Measurements from ENCODE around the gene DDX46.
"Not testable (repeated sequence)": the region's sequence is repeated elsewhere in the genome, so short reads cannot be mapped to it uniquely, and the experiment has no call there.

DDX46 gene

DNA sequence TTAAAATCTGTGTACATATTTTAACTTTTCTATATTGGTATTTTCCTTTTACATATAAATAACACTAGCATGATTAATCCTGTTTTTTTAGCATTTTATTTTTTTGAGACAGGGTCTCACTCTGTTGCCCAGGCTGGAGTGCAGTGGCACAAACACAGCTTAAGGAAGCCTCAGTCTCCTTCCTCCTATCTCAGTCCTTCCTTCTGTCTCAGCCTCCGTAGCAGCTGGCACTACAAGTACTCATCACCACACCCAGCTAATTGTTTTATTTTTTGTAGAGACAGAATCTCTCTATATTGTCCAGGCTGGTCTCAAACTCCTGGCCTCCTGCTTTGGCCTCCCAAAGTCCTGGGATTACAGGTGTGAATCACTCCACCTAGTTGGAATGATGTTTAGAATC, 85.7 kb downstream of the DDX46 start:
- no peak for DNase-seq (ENCODE audit: low read depth in 2 of 2)

DNA sequence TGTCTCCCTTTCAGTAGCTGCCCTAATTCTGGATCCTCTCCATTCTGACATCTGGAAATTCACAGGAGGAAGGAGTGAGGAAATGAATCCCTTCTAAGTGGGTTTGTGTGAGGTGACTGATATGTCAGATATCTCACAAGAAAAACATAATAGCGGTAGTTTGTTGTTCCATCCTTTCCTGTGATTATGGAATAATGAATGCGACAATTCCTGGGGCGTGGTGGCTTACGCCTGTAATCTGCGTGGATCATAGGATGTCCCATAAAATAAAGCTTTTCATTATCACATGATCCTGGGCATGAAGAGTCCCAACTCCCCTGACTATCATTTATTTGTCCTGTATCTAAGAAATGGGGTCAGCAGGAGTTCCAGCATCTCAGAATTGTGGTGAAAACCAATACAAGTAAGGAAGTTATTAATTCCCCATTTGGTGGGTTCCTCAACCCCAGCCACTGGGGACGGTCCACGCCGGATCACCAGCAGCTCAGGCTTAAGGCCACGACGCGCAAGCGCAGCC, 86.8 kb downstream of the DDX46 start:
- no peak for DNase-seq (ENCODE audit: low read depth in 2 of 2)

DNA sequence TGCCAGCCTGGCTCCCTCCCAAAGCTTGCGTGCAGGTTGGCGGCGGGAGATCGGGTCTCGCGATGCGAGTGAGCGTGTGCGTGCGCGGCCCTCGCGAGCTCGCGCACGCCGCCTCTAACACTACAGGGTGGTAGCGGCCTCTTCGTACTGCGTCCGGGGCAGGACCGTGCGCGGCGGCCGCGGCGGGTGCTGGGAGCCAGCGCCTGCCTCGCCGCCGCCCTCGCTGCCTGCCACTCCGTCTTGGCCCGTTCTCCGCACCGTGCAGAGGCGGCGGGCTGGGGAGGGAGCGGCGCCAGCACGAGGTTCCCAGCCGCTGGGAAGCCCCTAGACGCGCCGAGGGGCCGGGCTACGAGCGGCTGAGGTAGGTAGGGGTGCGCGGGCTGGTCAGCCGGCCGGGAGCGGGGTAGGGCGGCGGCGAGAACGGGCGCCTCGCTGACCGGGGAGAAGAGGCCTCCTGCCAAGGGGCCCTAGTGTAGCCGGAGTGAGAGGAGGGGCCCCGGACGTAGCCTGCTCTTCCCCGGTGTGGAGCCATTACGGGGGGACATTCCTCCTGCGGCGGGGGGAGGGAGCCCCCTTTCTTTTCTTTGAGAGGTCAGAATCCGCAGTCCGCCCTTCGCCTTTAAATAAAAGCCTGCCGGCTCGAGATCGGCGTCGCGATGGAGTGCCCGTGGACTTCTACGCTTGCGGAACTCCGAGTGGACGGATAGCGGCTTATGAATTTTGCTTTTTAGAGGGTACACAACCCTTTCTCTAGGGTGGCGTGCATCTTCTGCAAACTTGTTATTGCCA, 87.5 kb downstream of the DDX46 start, which contains the start of gene C5orf24:
C5orf24 (plus strand) TSS at position 117 of the 789 bp plus-strand sequence. CDS start 8,933 bp downstream, outside the sequence.
- DNase-seq (ENCODE audit: low read depth in 2 of 2): peak; percentile 89 to 91

DNA sequence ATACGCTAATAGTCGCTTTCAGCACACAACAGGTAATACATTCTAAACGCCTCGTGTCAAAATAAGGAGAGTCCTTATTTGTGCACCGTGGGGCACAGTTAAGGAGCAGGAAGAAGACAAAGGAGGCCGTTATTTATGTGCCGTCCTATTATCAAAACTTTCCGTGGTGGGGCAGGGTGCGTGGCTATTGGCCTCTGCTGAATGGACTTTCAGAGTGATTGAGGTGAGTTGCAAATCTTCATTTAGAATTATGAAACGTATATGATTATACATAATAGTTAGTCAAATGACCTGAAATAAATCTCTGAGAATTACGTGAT, 88.0 kb downstream of the DDX46 start:
- DNase-seq (ENCODE audit: low read depth in 2 of 2): peak; percentile 5 to 8

DNA sequence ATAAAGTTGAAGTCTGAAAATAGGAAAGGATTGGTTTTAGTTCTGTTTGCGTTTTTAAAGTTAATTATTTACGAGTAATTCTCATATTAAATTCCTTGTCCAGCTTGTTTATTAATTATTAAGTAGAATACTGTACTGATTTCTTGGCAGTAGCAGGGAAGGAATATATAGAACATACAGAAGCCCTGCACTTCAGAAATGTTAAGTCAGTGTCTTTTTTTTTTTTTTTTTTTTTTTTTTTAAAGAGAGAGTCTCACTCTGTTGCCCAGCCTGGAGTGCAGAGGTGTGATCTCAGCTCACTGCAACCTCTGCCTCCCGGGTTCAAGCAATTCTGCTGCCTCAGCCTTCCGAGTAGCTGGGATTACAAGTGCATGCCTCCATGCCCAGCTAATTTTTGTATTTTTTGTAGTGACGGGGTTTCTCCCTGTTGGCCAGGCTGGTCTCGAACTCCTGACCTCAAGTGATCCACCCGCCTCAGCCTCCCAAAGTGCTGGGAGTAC, 90.9 kb downstream of the DDX46 start:
- DNase-seq (ENCODE audit: low read depth in 2 of 2): not testable (repeated sequence)

DNA sequence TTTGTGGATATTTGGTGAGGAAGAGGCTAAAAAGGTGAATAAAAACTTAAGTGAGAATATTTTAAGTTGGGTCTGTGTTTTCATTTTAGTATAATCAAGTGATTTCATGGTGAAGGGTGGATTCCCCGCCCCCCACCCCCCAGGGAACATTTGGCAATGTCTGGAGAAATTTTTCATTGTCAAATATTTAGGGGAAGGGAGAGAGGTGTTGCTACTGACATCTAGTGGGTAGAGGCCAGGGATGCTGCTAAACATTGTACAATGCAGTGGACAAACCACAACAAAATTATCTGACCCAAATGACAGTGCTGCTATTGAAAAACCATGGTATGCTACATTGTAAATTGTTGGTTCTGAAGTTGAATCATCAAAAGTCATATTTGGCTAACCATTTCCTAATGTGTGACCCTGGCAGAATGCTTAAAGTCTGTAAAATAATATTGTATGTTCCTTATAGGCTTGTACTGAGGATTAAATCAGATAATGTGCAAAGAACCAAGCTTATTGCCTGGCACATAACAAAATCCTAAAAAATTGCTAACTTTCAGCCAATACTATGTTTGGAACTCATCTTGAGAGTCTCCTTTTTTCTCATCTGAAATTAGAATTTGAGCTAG, 92.8 kb downstream of the DDX46 start:
- no peak for DNase-seq (ENCODE audit: low read depth in 2 of 2)

DNA sequence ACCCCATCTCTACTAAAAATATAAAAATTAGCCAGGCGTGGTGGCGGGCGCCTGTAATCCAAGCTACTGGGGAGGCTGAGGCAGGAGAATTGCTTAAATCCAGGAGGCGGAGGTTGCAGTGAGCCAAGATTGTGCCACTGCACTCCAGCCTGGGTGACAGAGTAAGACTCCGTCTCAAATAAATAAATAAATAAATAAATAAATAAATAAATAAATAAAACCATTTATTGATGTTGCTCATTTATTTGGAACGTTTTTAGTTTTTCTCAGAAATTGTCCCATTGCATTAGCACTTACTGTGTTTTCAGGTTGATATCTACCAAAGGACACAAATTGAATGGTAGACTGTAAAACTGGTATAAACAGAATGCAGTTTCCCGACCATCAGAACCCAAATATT, 97.9 kb downstream of the DDX46 start:
- not testable (repeated sequence) for DNase-seq (ENCODE audit: low read depth in 2 of 2)

DNA sequence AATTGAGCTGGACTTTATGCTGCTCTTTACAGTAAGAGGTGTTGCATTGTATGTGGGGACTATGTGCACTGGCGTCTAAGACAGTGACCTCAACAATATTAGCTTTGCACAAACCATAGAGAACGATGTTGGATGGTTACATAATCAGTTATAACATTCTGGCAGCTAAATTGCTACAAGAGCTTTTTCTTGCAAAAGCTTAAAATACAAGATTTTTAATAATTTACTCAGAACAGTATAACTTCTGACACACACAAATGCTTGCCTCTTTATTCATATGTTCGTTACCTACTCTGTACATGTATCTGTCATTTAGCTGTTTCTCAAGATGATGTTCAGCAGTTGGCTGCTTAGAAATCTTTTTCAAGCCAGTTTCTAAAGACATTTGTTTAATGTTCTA, 98.8 kb downstream of the DDX46 start:
- no peak for DNase-seq (ENCODE audit: low read depth in 2 of 2)

DNA sequence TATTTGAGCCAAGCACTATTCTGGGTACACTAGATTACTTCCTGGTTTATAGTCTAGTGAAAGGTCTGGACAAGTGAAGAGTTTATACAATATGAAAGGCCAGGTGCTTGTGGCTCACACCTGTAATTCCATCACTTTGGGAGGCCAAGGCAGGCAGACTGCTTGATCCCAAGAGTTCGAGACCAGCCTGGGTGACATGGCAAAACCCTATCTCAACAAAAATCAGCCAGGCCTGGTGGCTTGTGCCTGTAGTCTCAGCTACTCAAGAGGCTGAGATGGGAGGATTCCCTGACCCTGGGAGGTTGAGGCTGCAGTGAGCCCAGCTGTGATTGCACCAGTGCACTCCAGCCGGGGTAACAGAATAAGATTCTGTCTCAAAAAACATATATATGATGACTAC, 106.1 kb downstream of the DDX46 start:
- DNase-seq (ENCODE audit: low read depth in 2 of 2): no peak

DNA sequence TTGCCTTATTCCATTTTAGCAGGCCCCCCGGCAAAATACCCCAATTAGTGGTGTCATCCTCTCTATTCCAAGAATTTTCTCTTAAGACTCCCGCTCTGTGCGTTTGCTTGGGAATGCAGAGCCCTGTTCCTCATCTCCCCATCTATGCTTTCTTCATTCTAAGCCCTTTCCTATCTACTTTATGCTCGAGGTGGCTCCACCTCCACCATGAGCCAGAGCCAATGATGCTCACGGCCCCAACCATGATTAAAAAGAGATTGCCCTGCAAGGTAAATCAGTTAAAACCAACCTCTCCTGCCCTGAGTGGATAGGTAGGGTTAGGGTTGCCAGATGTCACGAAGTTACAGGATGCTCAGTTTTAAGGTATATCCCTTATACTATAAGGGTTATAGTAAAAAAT, 114.9 kb downstream of the DDX46 start:
- DNase-seq (ENCODE audit: low read depth in 2 of 2): no peak

DNA sequence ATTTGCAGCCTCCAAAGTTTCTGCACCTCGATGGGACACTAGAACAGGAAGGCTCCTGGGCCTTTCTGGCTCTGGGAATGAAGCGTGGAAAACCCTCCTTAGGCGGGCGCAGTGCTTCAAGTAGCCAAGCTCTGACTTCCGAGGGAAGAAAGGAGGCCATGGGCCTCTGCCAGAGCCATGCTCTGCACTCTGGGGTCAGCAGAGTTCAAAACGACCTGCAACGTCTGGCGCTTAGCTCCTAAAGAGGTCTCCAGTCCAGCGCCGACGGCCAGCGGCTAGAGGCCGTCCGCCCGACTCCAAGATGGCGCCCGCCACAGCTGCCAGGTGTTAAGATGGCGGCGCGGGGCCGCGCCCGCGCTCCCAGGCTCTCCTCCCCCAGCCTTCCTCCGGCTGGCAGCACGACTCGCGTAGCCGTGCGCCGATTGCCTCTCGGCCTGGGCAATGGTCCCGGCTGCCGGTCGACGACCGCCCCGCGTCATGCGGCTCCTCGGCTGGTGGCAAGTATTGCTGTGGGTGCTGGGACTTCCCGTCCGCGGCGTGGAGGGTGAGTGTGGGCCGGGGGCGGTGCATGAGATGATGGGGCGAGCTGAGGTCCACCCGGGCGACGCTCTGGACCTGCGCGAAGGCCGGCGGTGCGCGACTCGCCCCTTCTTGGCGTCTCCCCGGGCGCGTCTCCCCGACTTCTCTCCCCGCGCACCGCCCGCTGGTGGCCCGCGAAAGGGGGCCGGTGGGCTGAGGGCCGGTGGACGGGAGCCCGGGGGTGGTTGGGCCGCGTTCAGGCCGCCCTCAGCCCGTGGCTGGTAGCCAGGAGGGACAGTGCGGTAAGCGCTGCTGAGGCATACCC, 115.6 kb downstream of the DDX46 start, which contains the start of gene TXNDC15:
TXNDC15 (plus strand) TSS at position 385 of the 844 bp plus-strand sequence; CDS start at position 442, 57 bp downstream.
- peak; percentile 74 to 75 for DNase-seq (ENCODE audit: low read depth in 2 of 2)

DNA sequence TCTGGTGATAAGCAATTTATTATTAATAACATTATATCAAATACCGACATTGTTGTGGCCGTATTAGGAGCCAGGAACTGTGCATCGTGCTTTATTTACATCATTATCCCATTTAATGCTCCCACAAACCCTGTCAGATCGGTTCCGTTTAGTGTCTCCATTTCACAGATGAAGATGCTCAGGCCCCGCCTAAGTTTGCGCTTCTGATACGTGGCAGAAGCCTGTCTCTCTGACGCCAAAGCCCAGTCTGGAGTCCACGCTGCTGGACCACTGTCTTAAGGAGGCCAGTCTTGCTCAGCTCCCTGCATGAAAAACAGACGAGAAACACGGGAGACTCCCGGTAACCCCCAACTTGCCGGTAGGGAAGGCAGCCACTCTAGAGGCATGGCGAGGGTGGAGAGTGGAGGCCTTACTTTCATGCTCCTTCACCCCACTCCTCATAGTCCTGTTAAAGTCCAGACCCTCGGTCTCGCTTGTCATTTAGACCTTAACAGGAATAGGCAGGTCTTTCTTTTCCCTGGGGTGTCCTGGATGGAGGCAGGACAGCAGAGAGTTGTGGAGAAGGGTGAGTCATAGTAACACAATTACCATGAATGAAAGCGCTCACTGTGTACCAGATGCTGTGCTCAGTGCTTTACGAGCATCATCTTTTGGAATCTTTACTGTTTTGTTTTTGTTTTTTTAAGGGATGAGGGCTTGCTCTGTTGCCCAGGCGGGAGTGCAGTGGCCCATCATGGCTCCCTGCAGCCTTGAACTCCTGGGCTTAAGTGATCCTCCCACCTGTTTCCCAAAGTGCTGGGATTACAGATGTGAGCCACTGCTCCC, 116.5 kb downstream of the DDX46 start:
- DNase-seq (ENCODE audit: low read depth in 2 of 2): no peak

DNA sequence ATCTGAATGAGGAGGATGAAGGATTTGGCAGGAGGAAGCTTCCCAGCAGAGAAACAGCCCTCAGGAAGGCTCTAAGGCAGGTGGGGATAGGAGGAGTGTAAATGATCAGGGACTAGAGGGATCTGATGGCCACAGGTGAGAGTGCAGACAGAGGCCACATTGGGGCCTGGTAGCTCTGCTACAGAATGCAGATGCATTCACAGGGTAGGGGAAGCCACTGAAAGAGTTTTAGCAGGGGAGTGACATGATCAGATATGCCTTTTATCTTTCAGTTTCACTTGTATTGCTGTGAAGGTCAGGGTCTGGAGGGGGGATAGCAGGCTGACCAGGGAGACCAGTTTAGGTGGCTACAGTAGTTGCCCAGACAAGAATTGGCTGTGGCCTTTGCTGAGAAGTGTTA, 118.6 kb downstream of the DDX46 start:
- no peak for DNase-seq (ENCODE audit: low read depth in 2 of 2)

DNA sequence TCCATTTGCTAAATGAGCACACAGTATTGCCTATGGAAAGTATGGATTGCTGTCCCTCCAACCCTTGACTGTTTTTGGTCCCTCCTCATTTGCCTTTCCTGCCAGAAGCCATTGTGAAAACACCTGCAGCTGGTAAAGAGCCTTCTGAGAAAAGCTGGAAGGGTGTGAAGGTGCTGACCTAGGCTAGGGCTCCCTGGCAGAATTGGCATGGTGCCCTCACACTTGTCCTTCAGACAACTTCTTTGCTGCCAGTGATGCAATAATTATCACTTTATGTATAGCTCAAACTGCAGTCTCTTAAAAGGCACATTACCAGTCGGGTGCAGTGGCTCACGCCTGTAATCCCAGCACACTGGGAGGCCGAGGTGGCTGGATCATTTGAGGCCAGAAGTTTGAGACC, 119.8 kb downstream of the DDX46 start:
- DNase-seq (ENCODE audit: low read depth in 2 of 2): no peak

DNA sequence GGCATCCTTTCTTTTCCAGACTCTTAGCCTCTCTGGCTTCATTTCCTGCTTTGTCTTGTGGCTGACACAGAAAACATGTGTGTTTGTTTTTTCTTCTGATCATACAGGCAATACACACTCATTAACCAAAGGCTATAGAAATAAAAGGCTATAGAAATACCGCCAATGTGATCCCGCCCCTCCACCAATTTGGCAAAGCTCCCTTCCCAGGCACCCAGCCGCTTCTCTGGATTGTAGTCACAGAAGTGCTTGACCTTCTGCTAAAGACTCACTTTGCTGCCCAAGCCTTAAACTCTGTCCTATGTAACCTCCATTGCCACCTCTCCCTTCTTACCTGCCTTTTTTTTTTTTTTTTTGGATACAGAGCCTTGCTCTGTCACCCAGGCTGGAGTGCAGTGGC, 120.9 kb downstream of the DDX46 start:
- DNase-seq (ENCODE audit: low read depth in 2 of 2): no peak

Measured in stimulated activated CD8-positive, alpha-beta memory T cell treated with anti-CD3 and anti-CD28 coated beads, Interleukin-15, amount 100 ng/mL, for 48 hours (primary cell).